Measurements from ENCODE around the gene NSMCE3. TPM values are rescaled to one million over a fixed set of nuclear protein-coding genes. Genes with fewer than 3 reads are reported as not detected.
"Not testable (repeated sequence)": the region's sequence is repeated elsewhere in the genome, so short reads cannot be mapped to it uniquely, and the experiment has no call there.

The NSMCE3 gene
- total RNA-seq, 1 donor from 2014 or later = 6.8 TPM

GRCh38 chr15:29224235-29224986 is 45.2 kb downstream of the NSMCE3 start:
- DNase-seq; intact Hi-C loops (cut with micrococcal nuclease); ATAC-seq: not testable (repeated sequence)

- intact Hi-C loops (cut with micrococcal nuclease) = no loop called here
- DNase-seq (no peak), ATAC-seq (no peak)
Measured at GRCh38 chr15:29223640-29224039, 46.0 kb downstream of the NSMCE3 start.

- intact Hi-C loops (cut with micrococcal nuclease) = no loop called here
- no peak for ATAC-seq
Measured at GRCh38 chr15:29222129-29222853, 47.3 kb downstream of the NSMCE3 start.

GRCh38 chr15:29220852-29221251 is 48.8 kb downstream of the NSMCE3 start:
- ATAC-seq = no peak
- DNase-seq = no peak
- intact Hi-C loops (cut with micrococcal nuclease) = no loop called here

More at GRCh38 chr15:29222129-29222853, 47.3 kb downstream of the NSMCE3 start:
- no peak for DNase-seq

GRCh38 chr15:29216955-29217354 is 52.7 kb downstream of the NSMCE3 start:
- intact Hi-C loops (cut with micrococcal nuclease) = no loop called here
- no peak for ATAC-seq
- no peak for DNase-seq

All from left ventricle myocardium superior (tissue), 1 donor.